GM19395 (cell line): ENCODE data around the gene GPS1.

ENCODE experiments used
- ATAC-seq: cut with Tn5 transposase; IDR thresholded peaks from one replicate; pipeline ENCODE4 v1.9.1; 2021; ENCODE audit warnings: mild to moderate bottlenecking, moderate library complexity; ENCODE audit not compliant: unreplicated experiment

GPS1 gene

DNA sequence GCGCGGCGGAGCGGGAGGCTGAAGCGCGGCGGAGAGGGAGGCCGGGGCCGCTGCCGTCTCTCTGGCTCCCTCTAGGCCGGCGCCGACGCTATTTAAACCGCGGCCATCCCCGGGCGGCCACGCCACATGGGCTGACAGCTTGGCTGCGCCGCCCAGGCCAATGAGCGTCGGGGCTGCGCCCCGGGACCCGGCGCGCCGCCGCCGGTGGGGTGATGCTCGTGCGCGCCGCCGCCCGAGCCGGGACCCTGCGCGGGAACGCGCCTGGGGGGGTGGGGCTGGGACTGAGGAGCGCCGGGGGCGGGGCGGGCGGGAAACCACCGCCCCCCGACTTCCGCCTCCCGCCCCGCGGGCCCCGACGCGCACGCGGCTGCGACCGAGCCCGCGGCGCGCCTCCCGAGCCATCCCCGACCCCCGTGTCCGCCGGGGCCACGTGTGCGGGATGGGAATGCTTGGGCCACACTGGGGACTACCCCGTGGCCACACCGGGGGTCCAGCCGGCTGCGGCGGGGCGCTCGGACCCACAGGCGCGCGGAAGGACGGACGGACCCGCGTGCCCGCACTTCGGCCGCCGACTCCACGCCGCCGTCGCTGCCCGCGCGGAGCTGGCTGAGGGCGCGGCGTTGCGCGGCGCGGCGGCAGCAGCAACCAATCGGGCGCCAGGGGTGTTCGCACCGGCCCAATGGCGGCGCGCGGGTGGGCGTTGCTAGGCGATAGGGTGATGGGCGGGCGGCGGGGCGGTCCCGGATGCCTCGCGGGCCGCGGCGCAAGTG lies 46.7 kb downstream of the GPS1 start, which contains the start of gene FASN:
FASN (minus strand) TSS at position 68 of the 770 bp plus-strand sequence. CDS start 1,791 bp downstream, outside the sequence.
- ATAC-seq = peak; percentile 69

- ATAC-seq = peak; percentile 18
Observed at GRCh38 chr17:82098939-82099763, 47.5 kb downstream of the GPS1 start.

- no peak for ATAC-seq
Observed at GRCh38 chr17:82100502-82101298, 49.0 kb downstream of the GPS1 start.

DNA sequence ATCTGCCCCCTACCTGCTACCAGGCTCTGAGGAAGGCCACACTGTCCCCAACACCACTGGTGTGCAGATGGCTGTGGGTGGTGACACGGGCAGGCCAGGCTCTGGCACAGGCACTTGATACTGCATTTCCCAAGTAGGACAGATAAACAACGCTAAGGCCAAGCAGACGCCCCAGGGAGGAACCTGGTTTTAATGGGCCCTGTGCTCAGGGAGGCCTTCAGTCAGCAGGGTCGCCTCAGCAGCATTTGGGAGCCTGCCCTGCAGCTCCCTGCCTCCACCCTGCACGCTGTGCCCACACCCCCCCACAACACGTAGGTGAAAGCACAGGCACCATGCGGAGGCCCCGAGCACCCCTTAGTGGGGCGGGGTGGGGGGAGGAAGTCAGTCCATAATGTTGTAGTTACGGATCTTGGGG lies 49.6 kb downstream of the GPS1 start:
- ATAC-seq = no peak

- no peak for ATAC-seq
Observed at GRCh38 chr17:82101767-82102679, 50.3 kb downstream of the GPS1 start.

DNA sequence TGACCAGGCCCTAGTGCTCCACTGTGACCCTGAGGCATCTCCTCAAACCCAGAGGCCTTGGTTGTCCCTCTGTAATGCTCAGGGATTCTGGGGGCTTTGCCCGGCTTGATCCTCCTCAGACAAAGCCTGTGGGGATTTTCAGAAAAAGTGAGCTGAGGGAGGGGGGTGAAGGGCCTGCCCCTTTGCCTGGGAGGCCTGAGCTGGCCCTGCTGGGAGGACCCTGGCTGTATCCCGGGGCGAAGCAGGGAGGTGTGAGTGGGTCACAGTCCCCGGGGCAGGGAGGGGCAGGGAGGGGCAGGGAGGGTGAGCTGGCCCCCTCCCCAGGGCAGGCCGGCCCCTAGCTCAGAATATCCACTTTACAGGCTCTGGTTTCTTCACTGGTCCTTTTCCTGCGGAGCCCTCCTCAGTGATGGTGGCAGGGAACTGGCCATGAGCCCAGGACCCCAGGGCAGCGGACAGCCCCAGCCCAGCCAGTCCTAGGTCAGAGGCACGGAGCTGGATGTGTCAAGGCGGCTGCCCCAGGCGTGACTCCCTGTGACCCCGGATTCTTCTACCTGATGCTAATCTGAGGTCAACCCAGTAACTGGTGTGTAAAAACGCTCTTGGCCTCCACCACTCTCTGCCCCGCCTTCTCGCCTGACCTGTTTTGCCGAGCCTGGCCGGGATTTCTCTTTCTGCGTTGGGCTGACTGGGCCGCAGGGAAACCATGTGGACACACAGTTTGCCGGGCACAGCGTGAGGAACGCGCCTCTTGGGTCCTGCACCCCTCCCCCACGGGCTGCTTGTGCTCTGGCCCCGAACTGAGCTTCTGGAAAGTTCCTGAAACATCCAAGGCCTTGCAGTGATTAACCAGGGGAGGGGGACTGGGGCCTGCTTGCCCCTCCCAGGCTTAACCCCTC lies 52.1 kb downstream of the GPS1 start:
- no peak for ATAC-seq

DNA sequence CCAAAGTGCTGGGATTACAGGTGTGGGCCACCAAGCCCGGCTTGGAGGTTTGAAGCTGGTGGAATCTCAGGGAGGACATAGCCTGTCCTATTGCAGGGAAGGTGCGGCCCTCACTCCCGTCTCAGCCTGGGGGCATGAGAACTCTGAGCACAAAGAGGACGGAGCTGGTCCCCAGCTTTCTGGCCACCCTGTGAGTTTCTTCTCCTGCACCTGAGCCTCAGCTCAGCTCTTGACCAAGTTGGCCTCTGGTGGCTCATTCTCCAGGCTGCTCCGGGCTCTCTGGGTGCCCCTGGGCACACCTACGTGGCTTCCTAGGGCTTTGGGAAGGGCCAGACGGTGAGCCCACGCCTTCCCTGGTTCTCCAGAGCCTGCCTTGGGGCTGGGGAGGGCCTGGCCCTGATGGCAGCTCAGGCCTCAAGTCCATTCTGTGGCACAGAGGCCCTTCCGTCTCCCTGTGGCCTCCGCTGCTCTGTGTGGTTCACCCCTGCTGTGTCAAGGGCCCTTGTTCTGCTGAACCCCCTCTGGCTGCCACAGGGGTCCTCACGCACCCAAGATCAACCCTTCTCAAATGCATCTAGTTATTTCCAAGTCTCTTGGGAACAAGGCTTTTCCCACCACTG lies 53.2 kb downstream of the GPS1 start:
- no peak for ATAC-seq

GRCh38 chr17:82105417-82105881 lies 53.8 kb downstream of the GPS1 start:
- no peak for ATAC-seq

DNA sequence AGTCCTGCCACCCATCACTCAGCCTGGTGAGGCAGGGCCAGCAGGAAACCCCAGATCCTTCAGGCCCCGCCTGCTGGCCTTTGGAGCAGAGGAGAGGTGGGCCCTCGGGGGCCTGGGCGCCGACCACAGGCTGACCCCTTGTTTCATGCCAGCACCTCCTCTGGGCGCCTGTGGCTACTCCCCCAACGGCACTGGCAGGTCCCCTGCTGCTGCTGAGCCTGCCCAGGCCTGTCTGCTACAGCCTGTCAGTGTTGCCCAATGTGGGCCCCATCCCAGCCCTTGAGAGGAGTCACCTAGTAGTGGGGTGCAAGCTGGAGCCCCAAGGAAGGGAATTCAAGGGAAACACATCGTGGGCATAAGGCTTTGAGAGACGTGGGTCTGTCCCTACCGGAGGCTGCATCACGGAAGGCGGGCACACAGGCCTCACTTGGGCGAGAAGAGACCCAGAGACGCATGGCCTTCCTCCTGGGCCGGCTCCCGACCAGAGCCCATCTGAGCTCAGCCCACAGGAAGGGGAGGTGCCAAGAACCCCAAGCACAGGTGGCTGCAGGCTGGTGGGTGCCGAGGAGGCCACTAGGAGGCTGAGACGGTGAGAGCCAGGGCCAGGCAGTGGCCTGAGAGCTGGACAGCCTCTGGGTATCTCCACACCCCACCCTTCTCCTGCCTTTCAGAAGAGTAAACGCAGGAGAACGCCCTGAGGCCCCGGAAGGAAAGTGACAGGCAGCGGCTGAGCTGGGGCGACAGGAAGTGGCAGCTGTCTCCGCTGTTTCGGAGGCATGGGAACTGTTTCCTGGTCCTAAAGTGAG lies 54.4 kb downstream of the GPS1 start:
- ATAC-seq = peak; percentile 88

GRCh38 chr17:82106688-82107305 lies 55.1 kb downstream of the GPS1 start:
- ATAC-seq = no peak
